HG03432 (cell line): ENCODE results near the gene EPB41L2.

ENCODE experiments used
- ATAC-seq: cut with Tn5 transposase; IDR thresholded peaks from one replicate; pipeline ENCODE4 v1.9.1; 2021; ENCODE audit warnings: mild to moderate bottlenecking, moderate library complexity; ENCODE audit not compliant: unreplicated experiment

The EPB41L2 gene

DNA sequence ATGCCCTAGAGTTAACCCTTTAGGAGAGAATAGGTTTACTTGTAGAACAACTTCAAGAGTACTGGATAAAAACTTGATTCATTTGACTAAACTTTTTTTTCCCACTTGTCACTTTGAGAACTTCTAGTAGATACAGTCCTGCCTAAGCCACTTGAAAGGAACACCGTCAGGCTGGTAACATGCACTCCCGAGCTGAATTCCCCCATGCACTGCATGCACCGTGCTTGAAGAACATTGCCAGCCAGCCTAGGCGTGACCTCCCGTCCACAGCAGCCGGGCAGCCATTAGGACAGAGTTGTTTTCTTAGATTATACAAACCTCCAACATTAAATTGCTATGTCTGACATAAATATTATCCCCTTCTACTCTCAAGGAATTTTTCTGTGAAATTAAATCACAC, 183.2 kb downstream of the EPB41L2 start:
- no peak for ATAC-seq

DNA sequence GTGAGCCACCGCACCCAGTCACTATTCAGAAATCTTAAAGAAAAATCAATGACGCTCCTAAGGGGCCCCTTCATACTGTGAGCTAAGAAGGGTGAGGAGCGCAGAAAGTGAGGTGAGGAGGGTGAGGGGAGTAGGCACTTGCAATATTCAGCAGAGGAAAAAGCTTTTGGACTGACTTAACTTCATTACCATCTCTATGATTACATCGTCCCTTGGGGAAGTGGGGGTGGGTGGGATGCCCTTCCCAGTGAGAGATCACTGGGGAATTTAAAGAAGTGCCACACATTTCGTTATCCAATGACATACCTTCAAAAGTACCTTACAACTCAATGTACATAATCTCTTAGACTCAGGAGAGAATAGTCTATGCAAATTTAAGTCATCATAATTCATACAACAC, 189.3 kb downstream of the EPB41L2 start:
- no peak for ATAC-seq

DNA sequence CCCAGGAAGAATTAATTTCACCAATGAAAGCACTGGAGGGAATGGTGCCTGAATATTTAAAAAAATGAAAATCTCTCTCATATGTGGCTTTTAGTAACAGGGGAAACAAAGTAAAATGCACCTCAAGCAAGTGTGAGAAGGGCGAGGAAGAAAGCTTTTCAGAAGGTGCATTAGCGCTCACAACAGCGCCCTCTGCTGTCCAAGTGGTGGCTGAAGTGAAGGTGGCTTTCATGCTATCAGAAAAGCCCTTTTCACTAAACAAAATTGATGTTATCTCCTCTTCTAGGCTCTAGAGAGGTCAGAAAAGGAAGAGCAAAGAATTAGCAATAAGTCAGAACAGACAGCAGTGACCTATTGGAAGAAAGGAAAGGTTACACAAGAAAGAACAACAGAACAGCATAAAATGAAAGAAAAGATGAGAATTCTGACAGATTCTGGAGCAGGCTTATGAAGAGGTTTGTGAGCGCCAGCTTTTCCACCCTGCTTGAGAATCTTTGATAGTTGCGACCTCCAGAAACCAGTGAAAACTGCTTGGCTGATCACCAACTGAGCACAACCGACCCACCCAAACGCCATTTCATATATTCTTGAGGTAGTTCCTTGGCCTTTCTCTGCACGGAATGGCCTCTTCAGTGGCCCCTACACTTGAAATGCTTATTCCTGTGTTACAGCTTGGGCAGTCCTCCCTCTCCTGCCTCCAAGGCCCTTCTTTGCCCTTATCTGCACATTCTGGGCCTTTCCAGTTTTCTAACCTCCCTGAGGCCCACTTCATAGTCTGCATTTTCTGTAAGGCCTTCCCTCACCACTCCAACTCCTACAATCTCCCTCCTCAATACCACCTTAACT, 190.6 kb downstream of the EPB41L2 start:
- ATAC-seq = peak; percentile 81

DNA sequence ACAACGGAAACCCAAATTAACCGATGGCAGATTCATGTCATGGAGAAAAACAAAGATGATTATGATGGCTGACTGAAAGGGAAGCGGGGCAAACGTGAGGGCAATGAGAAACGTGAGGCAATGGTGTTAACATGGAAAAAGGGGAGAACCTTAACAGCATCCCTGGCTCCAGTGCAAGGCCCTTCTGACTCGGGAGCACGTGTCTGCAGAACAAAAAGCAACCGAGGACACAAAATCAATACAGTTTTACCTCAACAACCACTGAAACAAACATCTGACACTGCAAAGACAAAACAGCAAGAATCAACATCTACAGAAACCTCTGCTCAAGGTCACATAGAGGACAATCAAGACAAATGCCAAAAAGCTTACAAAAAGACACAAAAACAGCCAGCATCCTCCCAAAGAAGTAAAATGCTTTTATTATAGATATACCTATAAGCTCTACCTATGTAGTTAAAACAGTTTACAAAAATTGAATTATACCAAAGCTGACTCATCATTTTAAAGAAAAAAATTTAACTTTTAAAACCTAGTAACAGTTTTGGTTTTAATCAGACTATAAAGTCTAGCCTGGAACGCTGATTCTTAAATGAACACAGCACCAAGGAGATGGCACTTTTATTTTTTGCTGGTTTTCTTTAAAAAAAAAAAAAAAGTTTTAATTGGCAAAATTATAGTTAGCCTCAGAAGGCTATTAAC, 192.7 kb downstream of the EPB41L2 start:
- no peak for ATAC-seq

DNA sequence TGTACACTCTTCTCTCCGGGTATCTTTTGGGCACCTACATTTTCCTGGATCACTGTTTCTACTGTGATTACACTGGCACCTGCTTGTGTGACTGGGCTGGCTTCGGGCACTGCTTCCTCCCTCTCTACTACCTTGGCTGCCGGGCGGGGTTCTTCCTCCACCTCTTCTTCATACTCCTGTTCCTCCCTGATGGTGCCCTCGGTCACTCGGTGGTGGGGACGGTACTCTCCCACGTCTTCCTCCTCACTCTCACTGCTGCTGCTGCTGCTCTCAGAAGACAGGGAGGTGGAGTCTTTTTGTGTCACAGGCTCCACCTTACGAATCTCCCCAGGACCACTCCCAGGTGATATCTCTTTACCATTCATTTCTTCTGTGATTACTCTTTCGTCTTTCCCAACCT, 193.4 kb downstream of the EPB41L2 start:
- no peak for ATAC-seq

DNA sequence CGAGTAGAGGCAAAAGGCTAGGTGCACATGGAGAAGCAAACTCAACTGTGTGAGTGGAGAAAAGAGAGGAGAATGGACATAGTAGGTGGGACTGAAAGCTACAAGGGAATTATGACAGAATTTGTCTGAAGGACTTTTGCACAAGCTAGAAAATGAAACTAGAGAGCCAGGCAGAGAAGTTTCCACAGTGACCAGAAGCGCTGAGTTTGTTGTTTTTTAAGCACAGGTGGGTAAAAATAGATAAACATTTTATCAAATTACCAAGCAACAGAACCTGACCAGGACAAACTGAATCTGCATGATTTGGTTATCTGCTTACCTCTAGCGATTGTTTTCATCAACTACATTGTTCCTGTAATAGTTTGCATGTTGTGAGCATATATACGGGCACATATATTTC, 197.3 kb downstream of the EPB41L2 start:
- no peak for ATAC-seq

DNA sequence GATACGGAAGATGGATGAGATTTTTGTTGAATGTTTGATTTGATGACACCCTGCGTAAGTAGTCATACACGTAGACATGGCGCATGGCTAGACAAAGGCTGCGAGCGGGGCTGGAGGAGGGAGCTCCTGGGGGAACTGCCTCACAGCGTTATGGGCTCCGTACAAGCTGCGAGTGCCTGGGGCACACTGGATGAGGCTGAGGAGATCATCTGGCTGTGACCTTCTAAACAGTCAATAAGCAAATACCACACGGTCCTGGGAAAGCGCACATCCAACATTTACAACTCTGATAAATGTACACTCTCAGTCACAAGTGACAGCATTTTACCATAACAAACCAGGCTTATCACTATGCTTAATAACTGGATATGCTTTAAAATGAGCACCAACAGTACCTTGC, 198.7 kb downstream of the EPB41L2 start:
- ATAC-seq = no peak

DNA sequence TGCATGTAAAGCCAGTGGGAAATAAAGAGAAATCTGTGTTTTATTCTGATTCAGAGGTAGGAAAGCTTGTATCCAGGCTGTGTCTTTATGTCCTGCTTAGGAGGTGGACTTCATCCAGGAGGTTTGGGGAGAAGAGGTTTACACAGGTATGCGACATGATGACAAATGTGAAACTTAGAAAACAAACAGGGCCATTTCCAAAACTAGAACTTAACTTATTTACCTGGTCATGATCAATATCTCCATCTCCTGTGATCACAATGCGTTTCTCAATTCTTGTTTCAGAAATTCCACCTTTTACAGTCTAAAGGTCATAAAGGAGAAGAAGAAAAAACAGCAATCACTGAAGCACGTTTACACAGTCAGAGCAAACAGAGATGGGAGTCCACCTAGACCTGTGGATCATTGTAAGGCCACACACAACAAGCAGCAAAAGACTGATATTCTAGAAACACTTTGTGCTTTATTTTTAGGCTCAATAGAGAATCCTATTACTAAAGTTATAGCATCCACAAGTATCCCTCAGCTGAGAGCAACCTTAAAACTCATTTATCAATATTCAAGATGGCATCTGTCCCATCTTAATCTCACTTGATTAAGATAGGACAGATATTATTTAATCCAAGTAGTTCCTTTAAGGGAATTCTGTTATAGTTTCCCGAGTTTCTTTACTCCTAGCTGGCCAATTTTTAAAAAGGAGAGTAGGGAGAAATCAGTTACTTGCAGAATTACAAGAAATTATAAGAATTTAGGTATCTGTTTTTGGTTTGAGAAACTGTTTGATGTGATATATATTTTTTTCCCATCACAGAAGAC, 199.4 kb downstream of the EPB41L2 start:
- no peak for ATAC-seq

DNA sequence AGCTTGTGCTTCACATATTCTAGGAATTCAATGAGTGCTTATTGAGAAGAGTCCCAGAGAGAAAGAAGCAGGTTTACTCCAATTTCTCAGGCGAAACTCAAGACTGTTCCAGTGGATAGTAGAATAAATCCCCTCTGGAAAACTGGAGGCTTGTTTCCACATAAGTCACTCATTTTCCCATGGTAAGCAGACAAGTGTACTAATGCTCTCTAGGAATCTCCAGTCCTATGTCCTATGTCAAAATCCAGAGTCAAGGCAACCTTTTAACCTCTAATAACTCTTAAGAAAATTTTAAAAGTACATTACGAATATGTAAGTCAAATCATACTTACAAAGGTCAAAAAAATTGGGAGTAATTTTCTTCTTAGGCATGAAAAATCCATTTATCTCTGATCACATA, 200.7 kb downstream of the EPB41L2 start:
- ATAC-seq = no peak

DNA sequence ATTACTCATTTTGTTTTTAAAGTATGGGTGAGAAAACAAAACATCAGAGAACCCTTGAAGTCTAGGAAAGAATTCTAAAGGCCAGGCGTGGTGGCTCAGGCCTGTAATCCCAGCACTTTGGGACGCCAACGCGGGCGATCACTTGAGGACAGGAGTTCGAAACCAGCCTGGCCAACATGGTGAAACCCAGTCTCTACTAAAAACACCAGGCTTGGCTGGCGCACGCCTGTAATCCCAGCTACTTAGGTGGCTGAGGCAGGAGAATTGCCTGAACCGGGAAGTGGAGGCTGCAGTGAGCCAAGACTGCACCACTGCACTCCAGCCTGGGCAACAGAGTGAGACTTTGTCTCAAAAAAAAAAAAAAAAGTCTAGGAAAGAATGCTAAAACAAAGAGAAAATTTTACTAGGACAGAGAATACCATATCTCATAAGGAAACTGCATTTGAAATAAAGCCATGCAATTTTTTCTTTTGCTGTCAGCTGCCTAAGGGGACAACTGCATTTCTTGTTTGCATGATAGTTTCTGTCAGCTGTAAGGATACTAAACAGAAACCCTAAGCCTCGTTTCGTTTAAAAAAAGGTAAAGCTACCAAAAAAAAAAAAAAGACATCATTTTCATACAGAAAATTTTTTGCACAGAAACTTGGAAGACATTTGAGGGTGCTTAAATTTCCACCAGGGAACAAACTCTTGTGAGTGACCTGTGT, 203.7 kb downstream of the EPB41L2 start:
- no peak for ATAC-seq

DNA sequence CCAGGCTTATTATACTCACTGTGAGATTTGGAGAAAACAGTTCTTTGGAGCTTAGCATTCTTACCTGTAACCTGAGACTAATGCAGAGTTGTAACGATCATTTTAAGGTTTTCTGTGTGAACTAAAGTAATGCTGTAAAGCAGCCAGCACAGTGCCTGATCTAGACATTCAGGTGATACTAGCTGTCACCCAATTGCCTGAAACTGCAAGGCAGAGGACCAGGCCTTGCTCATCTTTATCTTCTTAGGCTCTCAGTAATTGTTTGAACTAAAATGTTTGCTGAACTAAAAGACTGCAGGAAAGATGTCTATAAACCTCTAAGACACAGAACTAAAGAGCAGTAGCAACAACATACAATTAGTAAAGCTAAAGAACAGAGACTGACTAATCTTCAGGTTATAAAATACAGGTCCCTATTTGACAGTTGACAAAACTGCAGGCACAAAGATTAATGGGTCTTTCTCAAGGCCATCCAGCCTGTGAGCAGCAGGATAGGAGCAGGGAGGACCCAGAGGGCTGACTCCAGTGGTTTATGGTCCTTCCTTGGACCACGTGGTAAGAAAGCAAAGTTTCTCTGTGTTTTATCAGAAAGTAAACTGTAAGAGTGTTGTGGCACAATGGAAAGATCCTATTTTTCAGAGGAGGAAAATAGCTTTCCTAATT, 204.4 kb downstream of the EPB41L2 start:
- no peak for ATAC-seq

DNA sequence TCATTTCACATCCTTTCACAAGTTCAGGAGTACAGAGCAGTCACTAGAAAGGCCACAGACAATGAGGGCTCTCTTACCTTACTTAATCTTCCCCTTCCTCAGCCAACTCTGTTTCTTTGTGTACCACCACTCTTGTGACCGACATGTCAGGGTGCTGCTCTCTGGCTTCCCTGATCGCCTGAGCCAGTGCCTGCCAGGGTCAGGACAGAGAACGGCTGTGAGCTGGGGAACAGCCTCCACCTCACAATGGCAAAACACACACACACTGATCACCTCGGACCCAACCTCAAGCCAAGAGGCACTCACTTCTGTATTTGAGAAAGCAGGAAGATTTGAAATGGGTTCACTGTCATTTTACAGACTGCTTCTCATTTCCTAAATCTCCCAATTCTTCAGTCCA, 205.0 kb downstream of the EPB41L2 start:
- no peak for ATAC-seq

DNA sequence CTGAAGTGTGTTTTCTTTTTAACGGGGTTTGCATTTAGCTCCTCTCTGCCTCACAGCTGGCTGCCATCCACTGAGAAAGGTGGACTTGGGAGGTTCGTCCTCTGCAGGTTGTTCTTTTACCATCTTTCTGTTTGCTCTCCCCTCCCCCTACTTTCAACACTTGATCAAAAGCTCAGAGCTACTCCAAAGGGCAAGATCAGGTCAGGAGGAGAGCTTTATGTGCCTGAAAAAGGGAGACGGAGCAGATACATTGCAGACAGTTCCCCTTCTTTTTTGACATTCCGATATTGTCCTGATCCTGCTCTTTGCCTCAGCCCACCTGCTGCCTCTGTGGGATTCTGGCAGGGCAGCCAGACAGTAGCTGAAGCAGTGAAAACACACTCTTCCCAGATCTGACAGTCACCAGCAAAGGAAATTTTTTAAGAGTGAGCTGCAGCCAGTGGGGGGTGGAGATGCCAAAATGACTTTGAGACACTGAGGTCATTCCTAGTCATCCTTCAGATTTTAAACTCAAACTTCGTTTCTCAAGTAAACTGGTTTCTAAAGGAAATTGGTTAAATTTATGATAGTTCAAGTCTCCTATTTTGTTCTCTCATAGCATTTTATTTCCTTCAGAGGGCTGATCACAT, 209.4 kb downstream of the EPB41L2 start:
- no peak for ATAC-seq

DNA sequence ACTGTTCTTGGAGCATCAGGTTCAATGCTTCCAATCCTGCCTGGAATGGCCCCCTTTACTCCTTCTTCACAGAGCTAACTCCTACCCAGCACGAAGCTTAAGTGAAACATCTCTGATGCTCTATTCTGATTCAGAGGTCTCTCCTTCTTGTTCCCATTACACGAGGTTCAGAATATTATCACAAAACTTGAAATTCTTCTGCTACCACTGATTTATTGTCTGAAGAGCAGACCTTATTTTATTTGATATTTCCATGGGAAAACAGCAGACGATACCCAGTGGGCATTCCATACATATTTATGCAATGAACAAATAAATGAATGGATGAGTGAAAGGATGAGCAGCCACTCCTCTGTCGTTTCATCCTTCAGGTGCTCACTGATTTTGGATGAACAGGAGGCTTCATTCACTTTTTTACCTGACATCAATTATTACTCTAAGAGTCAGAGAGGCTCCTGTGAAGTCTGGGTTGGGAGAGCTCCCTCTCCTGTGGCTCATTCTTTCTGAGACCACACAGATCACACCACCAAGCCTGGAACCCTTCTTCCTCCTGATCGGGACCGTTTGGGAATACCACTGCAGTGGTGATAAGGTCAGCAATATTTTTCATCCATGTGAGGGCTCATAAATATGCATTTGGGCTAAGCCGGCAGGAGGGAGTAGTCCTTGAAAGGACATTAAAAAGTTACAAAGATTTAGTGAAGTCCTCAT, 210.0 kb downstream of the EPB41L2 start:
- no peak for ATAC-seq

DNA sequence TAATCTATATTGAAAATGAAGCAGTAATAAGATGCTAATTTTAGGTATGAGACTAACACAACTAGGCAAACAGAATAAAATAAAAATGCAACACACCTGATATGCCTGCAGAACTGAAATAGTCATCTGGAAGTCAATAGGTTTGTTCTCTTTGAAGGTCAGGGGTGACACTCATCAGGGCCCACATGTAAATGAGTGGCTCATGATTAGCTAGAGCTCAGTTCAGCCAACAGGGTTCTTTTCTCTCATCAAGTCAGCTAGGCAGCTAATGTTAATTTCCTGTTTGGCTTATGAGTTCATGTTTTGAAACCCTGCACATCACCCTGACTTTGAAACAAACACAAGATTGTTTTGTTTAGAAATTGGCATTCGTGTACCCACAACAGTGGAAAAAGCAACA, 212.0 kb downstream of the EPB41L2 start:
- peak; percentile 35 for ATAC-seq

DNA sequence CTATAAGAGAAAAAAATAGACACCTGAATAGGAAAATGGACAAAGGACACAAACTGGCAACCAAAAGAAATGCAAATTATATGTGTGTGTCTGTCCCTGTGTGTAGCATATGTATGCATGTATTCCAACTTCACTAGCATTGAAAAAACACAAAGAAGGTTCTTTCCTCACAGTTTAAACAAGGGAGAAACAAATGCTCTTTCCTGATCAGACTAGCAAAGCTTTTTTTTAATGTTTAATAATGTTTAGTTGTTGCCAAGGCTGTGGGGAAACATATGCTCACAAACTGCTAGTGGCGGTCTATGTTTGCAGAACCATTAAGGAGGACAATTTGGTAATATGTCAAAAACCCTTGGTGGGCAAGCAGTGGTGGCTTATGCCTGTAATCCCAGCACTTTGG, 213.5 kb downstream of the EPB41L2 start:
- no peak for ATAC-seq

DNA sequence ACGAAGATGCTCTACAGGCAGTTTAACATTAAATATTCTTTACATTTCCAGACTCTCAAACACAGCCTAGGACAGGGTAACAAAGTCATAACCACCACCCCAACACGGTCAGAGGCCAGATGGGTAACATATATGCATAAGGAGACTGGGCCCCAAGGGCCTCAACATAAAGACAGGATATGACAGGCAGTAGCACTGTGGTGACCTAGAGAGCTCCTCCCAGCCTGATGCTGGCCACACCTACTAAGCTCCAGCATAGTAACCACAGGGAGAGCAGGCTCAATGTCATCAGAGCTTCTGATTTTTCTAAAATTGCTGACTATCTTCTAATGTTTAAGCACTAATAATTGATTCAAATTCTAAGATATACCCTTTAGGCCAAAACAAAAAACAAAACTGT, 214.1 kb downstream of the EPB41L2 start:
- ATAC-seq = peak; percentile 93

DNA sequence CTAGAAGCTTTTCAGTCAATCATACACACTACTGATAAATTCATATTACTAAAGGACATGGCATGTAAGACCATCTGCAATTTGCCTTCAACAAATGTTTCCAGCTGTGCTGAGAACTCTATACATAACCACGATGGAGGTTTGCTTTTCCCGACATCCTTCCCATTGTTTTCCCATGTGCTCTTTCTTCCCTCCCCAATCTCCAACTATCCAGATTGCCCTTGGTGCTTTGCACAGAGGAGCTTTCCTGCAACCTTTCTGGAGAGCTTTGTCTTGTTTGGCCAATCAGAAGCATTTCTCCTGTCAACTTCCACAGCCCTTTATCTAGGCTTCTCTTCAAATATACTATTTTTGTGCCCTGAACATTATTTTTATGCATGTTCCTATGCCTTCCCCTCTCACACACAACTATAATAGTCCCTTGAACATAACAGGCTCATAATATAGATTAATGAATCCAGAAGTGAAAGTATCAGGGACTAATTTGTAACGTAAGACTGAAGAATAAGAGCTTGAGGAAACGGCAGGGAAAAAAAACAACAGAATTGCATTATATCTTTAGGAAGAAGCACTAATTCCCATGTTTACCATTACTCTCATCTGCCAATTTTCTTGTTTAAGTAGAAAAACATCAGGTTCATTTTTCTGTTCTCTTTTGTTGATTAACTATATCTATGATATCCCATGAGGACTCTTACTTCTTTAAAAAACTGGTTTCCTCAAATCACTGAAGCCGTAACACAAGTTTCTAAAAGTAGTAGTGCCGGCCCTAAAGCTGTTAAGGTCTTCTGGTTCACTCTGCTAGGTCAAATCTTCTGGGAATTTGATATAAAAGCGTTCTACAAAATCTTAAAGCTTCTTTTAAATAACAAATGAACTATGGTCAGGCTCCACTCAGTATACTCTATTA, 215.8 kb downstream of the EPB41L2 start:
- no peak for ATAC-seq
